GM12878 (cell line): ENCODE data around the gene MSTN. TPM values are rescaled to one million over a fixed set of nuclear protein-coding genes. Genes with fewer than 3 reads are reported as not detected.
"Not testable (repeated sequence)": the region's sequence is repeated elsewhere in the genome, so short reads cannot be mapped to it uniquely, and the experiment has no call there.

ENCODE experiments used
- ATAC-seq: fragments of 200-7000 bp; cut with Tn5 transposase; 3 replicates; pipeline ENCODE4 v1.9.1; 2020; ENCODE audit warnings: mild to moderate bottlenecking, moderate library complexity
- BruUV-seq: library from RNA; stranded (reverse); fragments of 400-500 nt; replicated peaks from 2 replicates; lab custom pipeline; 2021; lab: Mats Ljungman, UMichigan
- CTCF ChIA-PET: fragments of 300-600 bp; sonication (Branson Sonifier 250); formaldehyde crosslinking; extraction: SDS; loops from one replicate; lab custom pipeline; 2021; ENCODE audit warnings: inconsistent platforms; lab: Yijun Ruan, JAX
- POLR2A ChIA-PET: fragments of 350-600 bp; formaldehyde crosslinking; extraction: SDS; loops from one replicate; lab custom pipeline; 2021; ENCODE audit warnings: inconsistent platforms; lab: Charles Lee
- RAD21 ChIA-PET: fragments of 300-600 bp; sonication (Branson Sonifier 250); formaldehyde crosslinking; loops from one replicate; lab custom pipeline; 2023; ENCODE audit warnings: antibody characterized with exemption; ENCODE audit not compliant: unreplicated experiment; lab: Charles Lee
- SMC1A ChIA-PET: fragments of 300-600 bp; sonication (Branson Sonifier 250); formaldehyde crosslinking; loops from one replicate; lab custom pipeline; 2023; ENCODE audit not compliant: unreplicated experiment, uncharacterized antibody; lab: Charles Lee
- DNase-seq: peaks from one replicate; pipeline ENCODE4 v3.0.0-alpha.2; 2011; ENCODE audit warnings: low read depth, low spot score
- FAIRE-seq: peaks from 3 replicates; lab custom pipeline; 2011; peaks lifted over from hg19 to GRCh38; lab: Jason Lieb, UNC
- H2AFZ ChIP-seq: 2 replicates; pipeline ENCODE4 v1.6.0; 2011; ENCODE audit warnings: low read depth, low read length, control low read depth; ENCODE audit not compliant: control insufficient read depth
- H3K27ac ChIP-seq: 2 replicates; pipeline ENCODE4 v1.5.1; 2011; ENCODE audit warnings: control low read depth; ENCODE audit not compliant: control insufficient read depth, insufficient read depth
- H3K27me3 ChIP-seq, 2 experiments: replicated peaks in 1 of 2; 2 replicates each; pipeline versions ENCODE4 v1.6.0 to v1.6.1; 2011; ENCODE audit warnings: low read length in 1 of 2; ENCODE audit not compliant: control insufficient read depth in 2 of 2, insufficient read depth in 2 of 2
- H3K36me3 ChIP-seq, 2 experiments: 2 replicates each; pipeline ENCODE4 v1.5.1; 2011; ENCODE audit warnings: low read length in 1 of 2; ENCODE audit not compliant: control insufficient read depth in 2 of 2, insufficient read depth in 2 of 2
- H3K4me1 ChIP-seq: 2 replicates; pipeline ENCODE4 v1.6.1; 2011; ENCODE audit warnings: mild to moderate bottlenecking, low read length, moderate library complexity, mixed read lengths; ENCODE audit not compliant: control insufficient read depth, insufficient read depth
- H3K4me2 ChIP-seq: 2 replicates; pipeline ENCODE4 v1.6.0; 2011; ENCODE audit warnings: control low read depth; ENCODE audit not compliant: control insufficient read depth, insufficient read depth
- H3K4me3 ChIP-seq: fragments of 200-600 bp; sonication (generic); 2 replicates; pipeline ENCODE4 v1.5.1; 2016
- H3K79me2 ChIP-seq: 2 replicates; pipeline ENCODE4 v1.6.0; 2011; ENCODE audit warnings: low read length; ENCODE audit not compliant: control insufficient read depth, insufficient read depth
- H3K9ac ChIP-seq: 2 replicates; pipeline ENCODE4 v1.8.0; 2011; ENCODE audit warnings: low read length, control low read depth, mixed read lengths; ENCODE audit not compliant: control insufficient read depth, insufficient read depth
- H3K9me3 ChIP-seq: replicated peaks from 3 replicates; pipeline ENCODE4 v1.5.1; 2011; ENCODE audit warnings: mild to moderate bottlenecking, low read length; ENCODE audit not compliant: control insufficient read depth, insufficient read depth
- H4K20me1 ChIP-seq: 2 replicates; pipeline ENCODE4 v1.6.0; 2011; ENCODE audit not compliant: control insufficient read depth, insufficient read depth
- CHD1 ChIP-seq: IDR thresholded peaks from 2 replicates; pipeline ENCODE4 v1.6.1; 2012; ENCODE audit warnings: low read depth, low read length, improper control_type of control experiment
- IRF3 ChIP-seq: fragments of 450-650 bp; IDR thresholded peaks from 2 replicates; pipeline ENCODE4 v1.6.1; 2014; ENCODE audit warnings: mild to moderate bottlenecking
- KAT2A ChIP-seq: conservative IDR thresholded peaks from 2 replicates; pipeline ENCODE4 v1.6.1; 2011; ENCODE audit warnings: low read depth, low read length; ENCODE audit not compliant: control insufficient read depth
- LARP7 ChIP-seq: fragments of 450-650 bp; IDR thresholded peaks from 2 replicates; pipeline ENCODE4 v1.6.1; 2017; ENCODE audit warnings: mild to moderate bottlenecking
- NBN ChIP-seq: fragments of 450-650 bp; IDR thresholded peaks from 2 replicates; pipeline ENCODE4 v1.6.1; 2016
- PAX5 ChIP-seq: IDR thresholded peaks from 2 replicates; pipeline ENCODE4 v1.6.1; 2011; ENCODE audit warnings: low read depth, low read length, borderline replicate concordance
- RUNX3 ChIP-seq: IDR thresholded peaks from 2 replicates; pipeline ENCODE4 v1.6.1; 2012; ENCODE audit warnings: low read length, inconsistent platforms
- SP1 ChIP-seq: IDR thresholded peaks from one replicate; pipeline ENCODE4 v1.6.1; 2011; ENCODE audit warnings: low read depth, low read length
- TARDBP ChIP-seq: IDR thresholded peaks from 2 replicates; pipeline ENCODE4 v1.6.1; 2016; ENCODE audit warnings: borderline replicate concordance
- TCF3 ChIP-seq: IDR thresholded peaks from 2 replicates; pipeline ENCODE4 v1.6.1; 2012; ENCODE audit warnings: low read depth, mild to moderate bottlenecking, low read length, borderline replicate concordance; ENCODE audit not compliant: insufficient read depth
- ZZZ3 ChIP-seq: IDR thresholded peaks from 2 replicates; pipeline ENCODE4 v1.6.1; 2011; ENCODE audit warnings: low read depth; ENCODE audit not compliant: control insufficient read depth, insufficient read length
- WGBS: methylation state at CpG from one replicate; pipeline ENCODE4 v1.1.6; 2016; ENCODE audit warnings: low lambda C conversion rate; ENCODE audit not compliant: insufficient replicate concordance, insufficient coverage; ENCODE audit errors: missing lambda C conversion rate; 5-methylcytosine and 5-hydroxymethylcytosine counted together
- in situ Hi-C: fragments of 300-500 bp; cut with MboI; formaldehyde crosslinking; loops from 9 replicates; pipeline ENCODE4 v1.14.3; 2018; ENCODE audit warnings: mixed read lengths
- intact Hi-C: fragments of 100-400 bp; cut with micrococcal nuclease; formaldehyde crosslinking; loops from one replicate; pipeline ENCODE4 v1.14.2; 2022; ENCODE audit not compliant: unreplicated experiment
- polyA plus RNA-seq, 11 experiments: library from polyadenylated mRNA; depleted of rRNA in 4 of 11; unstranded in 6 of 11; stranded (reverse) in 5 of 11; fragments of >200 nt; fragmentation: Nextera tagmentation in 4 of 11; fragmentation: Illumina TruSeq in 1 of 11; extraction: Ambion mirVana in 4 of 11; extraction: Trizol in 1 of 11; gene quantifications; 1 replicate in 1 of 11; 2 replicates in 10 of 11; pipeline versions ENCODE4 v1.2.1 to v1.2.3, GENCODE V29; 2011 to 2016; ENCODE audit warnings: inconsistent platforms in 2 of 11, missing spikeins in 2 of 11, low read depth in 1 of 11
- total RNA-seq, 4 experiments: library from RNA; depleted of rRNA in 3 of 4; stranded (reverse); fragments of >200 nt in 3 of 4; fragmentation: Illumina TruSeq in 1 of 4; extraction: Trizol in 1 of 4; gene quantifications; 2 replicates each; pipeline versions ENCODE4 v1.2.1 to v1.2.3, GENCODE V29; 2013 to 2021

MSTN gene
- total and polyA plus RNA-seq, 10 of the 15 experiments (the other 5 are each of a cell fraction or from before 2014, with no cell fraction given): 0.04 to 0.33 (median 0.10) TPM; not detected in 7

GRCh38 chr2:190017837-190018236, 44.7 kb downstream of the MSTN start:
- H3K4me2 ChIP-seq: no peak overlapping the region
- H2AFZ ChIP-seq: no peak overlapping the region
- RAD21 ChIA-PET: no interaction called here
- in situ Hi-C loops (no loop called here), intact Hi-C loops (no loop called here)
- FAIRE-seq: no peak
- 45% methylated on average over 1 of the region's 1 CpG for WGBS
- no peak for DNase-seq
- SMC1A ChIA-PET: interaction anchor here (0.7 kb wide), 2 partner anchors 8 to 16 kb away, joined by 3 read pairs; no protein-coding TSS in a partner anchor
- no peak for ATAC-seq
- H3K4me1 ChIP-seq: no peaks in the 10 kb centered on the region
- no peaks in the 10 kb centered on the region for H3K36me3 ChIP-seq
- no peaks in the 10 kb centered on the region for H4K20me1 ChIP-seq
- no peak overlapping the region for H3K27ac ChIP-seq
- no peak overlapping the region for H3K4me3 ChIP-seq
- no peak for TF ChIP-seq LARP7
- no peak for TF ChIP-seq SP1
- no peak for TF ChIP-seq KAT2A
- no peak for TF ChIP-seq IRF3
- no peak for TF ChIP-seq RUNX3
- no peak for TF ChIP-seq NBN
- no peak for TF ChIP-seq TCF3
- TF ChIP-seq PAX5: no peak
- TF ChIP-seq CHD1: no peak
- TF ChIP-seq TARDBP: no peak
- no peak for TF ChIP-seq ZZZ3
- H3K9me3 ChIP-seq: no peaks in the 10 kb centered on the region; the same call in 1 of the 3 replicates
- POLR2A ChIA-PET: interaction anchor here (0.6 kb wide), 1 partner anchor 236 kb away, joined by 4 read pairs; no protein-coding TSS in a partner anchor
- no TSS peak for BruUV-seq
- no peak overlapping the region for H3K9ac ChIP-seq
- H3K79me2 ChIP-seq: no peaks in the 10 kb centered on the region
- no peaks in the 10 kb centered on the region; a peak in 1 of 4 replicates for H3K27me3 ChIP-seq
- CTCF ChIA-PET: interaction anchor here (1.2 kb wide), 1 partner anchor 8 kb away, joined by 3 read pairs; no protein-coding TSS in a partner anchor

- H3K9me3 ChIP-seq, H3K4me3 ChIP-seq, H3K4me1 ChIP-seq, RAD21 ChIA-PET, SMC1A ChIA-PET, H2AFZ ChIP-seq, BruUV-seq, POLR2A ChIA-PET, intact Hi-C loops, H3K27ac ChIP-seq, CTCF ChIA-PET, H3K79me2 ChIP-seq, ATAC-seq, H3K9ac ChIP-seq, DNase-seq, FAIRE-seq, H3K27me3 ChIP-seq, H3K4me2 ChIP-seq, H4K20me1 ChIP-seq, H3K36me3 ChIP-seq, in situ Hi-C loops: not testable (repeated sequence)
- WGBS: 0% methylated on average over 1 of the region's 1 CpG
Measured at GRCh38 chr2:190015969-190016368, 46.6 kb downstream of the MSTN start.
